Amniotic stem cell (primary cell): ENCODE data around the gene ERF.

Experiments used
- DNase-seq: peaks from one replicate; lab custom pipeline; 2025; lab: John Stamatoyannopoulos, UW

The ERF gene

DNA sequence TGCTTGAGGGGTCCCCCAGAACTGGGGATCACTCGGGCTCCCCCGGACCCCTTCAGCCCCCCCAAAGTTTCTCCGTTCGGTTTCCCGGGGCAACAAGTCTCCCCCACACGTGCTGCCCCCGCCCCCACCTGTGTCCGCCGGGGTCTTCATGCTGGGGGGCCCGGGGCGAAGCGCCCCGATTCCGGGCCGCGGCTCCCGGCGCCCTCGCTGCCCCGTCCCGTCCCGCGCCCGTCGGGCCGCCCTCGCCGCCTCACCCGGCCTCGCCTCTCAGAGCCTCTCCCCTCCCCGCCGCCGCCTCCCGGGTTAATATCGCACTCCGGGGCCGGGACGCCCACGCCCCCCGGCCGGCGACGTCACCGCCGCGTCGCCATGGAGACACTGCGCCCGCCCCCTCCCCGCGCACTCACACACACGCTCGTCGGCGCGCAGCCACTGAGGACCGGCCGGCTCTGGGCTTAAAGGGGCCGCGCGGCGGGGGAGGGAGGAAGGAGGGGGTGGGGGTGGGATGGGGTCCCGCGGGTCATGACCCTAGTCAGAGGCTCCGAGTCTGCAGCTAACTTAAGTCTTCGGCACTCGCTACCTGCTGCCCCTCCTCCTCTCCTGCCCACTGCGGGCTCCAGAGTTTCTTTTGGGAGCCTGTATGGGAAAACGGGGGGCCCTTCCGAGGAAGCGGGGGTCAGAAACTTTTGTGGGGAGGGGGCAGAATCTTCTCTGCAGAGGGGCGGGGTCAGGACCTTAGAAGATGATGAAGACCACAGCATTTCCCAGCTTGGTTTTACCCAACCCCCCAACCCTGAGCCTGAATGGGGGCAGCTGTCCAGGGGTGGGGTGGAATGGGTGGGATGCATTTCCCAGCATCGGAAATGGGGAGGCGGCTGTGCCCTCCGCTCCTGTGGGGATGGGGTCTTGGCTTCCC is at the start of gene ERF:
Gene ERF, minus strand, starts transcription at position 279 of the 916 bp plus-strand sequence. Its CDS starts 129 bp downstream, at position 150.
- DNase-seq, result peak; percentile 77

DNA sequence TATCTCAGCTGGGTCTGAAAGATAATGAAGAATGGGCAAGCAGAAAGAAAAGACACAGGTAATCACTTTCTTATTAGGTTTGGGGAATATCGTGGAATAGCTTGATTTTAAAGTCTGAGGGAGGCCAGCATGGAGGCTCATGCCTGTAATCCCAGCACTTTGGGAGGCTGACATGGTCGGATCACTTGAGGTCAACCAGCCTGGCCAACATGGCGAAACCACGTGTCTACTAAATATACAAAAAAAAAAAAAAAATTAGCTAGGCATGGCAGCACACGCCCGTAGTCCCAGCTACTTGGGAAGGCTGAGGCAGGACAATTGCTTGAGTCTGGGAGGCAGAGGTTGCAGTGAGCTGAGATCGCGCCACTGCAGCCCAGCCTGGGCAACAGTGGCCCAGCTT is 48.9 kb upstream of the ERF start:
- no peak for DNase-seq

DNA sequence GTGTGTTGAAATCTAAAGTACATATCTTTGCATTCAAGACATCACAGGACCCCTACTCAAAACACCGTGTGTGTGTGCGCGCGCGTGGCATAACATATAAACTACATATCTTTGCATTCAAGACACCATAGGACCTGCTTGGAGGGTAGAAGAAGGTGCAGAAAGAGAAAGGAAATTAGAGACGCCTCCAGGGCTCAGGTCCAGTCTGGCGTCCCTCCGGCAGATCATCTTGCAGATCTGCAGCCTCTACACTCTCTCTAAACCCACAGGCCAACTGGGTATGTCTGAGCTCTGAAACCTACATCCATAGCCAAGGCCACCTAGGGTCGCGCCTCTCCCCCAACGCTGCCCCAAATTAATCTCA is 48.2 kb upstream of the ERF start:
- no peak for DNase-seq

DNA sequence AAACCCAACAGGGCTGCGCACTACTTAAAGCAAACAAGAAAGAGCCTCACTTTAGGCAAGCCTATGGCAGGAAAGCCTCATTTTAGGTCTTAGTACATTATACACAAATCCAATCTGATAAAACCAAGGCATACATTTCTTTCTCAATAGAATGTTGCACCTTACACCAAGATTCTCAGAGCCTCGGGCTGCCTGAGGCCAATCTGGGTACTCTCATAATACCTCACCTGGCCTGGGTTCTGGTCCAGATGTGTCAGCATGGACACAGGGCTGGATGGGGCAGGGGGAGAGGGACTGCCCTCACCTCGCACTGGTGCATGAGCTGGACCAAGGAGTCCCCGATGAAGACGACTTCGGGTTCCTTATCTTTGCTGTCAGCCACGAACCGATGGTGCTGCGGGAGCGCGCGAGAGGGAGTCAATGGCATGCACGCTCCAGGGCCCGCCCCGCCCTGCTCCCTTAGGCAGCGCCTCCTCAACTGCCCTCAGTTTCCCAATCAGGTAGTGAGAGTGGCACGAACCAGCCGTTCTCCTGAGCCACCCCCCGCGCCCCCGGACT is 46.8 kb upstream of the ERF start, which contains the start of gene PRR19:
Gene PRR19, plus strand, starts transcription at position 487 of the 558 bp plus-strand sequence. CDS start 7,453 bp downstream, outside the sequence.
- DNase-seq, result no peak

DNA sequence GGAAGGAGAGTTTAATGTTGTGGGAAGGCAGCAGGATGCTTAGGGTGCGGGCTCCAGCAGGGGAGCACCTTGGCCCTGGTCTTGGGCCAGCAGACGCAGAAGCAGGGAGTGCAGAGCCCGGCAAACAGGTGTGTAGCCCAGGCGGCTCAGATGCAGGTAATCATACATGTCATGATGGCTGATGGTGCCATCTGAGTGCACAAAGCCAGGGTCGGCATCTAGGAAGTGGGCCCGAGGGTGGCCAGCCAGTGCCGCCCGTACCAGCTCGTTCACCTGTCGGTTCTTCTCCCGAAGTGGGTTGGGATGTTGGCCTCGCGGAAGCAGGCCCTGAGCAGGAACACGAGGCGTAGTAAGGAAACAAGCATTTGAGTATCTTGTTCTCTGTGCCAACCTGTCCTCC is 42.1 kb upstream of the ERF start:
- DNase-seq, result no peak

DNA sequence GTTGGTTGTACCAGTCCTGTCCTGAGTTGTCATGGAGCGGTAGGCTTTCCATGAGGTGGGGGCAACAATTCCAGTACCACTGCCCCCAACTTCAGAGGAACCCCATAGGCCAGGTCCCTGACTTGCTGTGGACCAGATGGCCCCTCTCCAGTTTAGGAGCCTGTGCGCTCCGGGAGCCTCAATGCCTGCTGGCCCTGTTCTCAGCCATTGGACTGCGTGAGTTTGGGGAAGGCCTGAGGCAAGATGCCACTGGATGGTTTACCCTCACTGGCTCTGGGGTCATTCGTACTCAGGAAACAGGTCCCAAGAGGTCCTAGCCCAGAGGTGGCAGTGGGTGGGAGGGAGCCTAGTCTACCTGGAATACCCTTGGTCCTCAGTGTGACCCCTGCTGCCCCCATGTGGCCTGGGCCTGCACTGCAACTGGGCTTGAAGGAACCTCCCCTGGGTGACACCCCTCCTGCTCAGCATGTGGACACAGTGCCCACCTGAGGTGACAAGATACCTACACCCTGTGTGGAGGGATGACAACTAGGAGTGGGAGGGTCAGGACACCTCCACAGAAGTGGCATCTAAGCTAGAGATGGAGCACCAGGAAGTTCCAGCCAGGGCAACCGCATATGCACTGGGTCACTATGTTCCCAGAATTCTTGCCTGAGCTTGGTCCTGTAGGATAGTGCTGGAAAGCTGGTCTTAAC is 41.0 kb upstream of the ERF start:
- DNase-seq, result no peak

DNA sequence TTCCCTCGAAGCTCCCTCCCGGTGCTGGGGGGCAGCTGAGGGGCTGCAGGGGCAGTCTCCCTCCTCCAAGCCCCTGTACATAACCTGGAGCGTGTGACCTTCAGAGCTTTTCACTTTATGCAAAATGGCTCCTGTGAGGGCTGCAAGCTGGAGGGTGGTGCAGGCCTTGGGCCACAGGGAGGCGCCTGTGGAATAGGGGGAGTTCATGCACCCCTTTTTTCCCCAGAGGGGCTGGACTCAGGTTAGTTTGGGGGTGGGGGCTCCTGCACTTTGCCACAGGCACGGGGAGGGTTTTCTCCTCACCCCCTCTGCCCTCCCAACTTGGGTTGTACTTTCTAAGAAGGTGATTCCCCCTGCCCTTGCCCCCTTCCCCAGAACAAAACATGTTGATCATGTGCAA is 40.4 kb upstream of the ERF start:
- no peak for DNase-seq

DNA sequence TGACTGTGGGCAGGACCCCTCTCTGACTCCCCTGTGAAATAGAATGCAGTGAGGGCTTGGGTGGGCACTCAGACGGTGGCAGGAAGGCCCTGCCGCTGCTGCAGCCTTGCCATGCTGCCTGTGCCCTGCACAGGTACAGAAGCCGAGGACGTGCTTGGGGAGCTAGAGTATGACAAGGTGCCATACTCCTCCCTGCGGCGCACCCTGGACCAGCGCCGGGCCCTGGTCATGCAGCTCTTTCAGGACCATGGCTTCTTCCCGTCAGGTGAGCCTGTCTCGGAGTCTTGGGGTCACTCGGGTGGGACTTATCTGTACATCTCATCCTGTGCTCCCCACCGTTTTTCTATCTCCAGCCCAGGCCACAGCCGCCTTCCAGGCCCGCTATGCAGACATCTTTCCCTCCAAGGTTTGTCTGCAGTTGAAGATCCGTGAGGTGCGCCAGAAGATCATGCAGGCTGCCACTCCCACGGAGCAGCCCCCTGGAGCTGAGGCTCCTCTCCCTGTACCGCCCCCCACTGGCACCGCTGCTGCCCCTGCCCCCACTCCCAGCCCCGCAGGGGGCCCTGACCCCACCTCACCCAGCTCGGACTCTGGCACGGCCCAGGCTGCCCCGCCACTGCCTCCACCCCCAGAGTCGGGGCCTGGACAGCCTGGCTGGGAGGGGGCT is 39.7 kb upstream of the ERF start:
- DNase-seq, result no peak

DNA sequence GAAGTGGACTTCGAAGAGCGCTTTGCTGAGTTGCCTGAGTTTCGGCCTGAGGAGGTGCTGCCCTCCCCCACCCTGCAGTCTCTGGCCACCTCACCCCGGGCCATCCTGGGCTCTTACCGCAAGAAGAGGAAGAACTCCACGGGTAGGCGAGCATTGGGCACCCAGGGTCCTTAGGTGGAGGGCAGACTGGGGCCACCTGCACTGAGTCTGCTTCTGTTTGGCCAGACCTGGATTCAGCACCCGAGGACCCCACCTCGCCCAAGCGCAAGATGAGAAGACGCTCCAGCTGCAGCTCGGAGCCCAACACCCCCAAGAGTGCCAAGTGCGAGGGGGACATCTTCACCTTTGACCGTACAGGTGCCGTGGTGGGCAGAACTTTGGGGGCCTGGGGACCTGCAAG is 39.0 kb upstream of the ERF start:
- no peak for DNase-seq

DNA sequence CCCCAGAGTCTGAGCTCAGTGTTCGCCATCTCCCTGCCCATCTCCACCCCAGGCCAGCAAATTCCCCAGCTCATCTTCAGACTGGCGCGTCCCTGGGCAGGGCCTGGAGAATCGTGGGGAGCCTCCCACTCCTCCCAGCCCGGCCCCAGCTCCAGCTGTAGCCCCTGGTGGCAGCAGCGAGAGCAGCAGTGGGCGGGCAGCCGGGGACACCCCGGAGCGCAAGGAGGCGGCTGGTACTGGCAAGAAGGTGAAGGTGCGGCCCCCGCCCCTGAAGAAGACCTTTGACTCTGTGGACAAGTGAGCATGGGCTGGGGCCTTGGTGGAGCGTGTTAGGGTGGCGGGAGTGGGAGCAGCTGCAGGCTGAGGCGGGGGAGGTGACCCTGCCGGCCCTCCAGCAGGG is 38.6 kb upstream of the ERF start:
- no peak for DNase-seq

DNA sequence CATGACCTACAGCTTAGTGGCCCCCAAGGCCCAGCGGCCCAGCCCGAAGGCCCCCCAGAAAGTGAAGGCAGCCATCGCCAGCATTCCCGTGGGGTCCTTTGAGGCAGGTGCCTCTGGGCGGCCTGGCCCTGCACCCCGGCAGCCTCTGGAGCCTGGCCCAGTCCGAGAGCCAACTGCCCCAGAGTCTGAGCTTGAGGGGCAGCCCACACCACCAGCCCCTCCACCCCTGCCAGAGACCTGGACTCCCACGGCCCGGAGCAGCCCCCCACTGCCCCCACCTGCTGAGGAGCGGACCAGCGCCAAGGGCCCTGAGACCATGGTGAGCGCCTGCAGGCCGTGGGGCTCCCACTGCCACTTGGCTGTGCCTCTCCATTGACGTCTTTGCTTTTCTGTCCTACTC is 38.0 kb upstream of the ERF start:
- no peak for DNase-seq

DNA sequence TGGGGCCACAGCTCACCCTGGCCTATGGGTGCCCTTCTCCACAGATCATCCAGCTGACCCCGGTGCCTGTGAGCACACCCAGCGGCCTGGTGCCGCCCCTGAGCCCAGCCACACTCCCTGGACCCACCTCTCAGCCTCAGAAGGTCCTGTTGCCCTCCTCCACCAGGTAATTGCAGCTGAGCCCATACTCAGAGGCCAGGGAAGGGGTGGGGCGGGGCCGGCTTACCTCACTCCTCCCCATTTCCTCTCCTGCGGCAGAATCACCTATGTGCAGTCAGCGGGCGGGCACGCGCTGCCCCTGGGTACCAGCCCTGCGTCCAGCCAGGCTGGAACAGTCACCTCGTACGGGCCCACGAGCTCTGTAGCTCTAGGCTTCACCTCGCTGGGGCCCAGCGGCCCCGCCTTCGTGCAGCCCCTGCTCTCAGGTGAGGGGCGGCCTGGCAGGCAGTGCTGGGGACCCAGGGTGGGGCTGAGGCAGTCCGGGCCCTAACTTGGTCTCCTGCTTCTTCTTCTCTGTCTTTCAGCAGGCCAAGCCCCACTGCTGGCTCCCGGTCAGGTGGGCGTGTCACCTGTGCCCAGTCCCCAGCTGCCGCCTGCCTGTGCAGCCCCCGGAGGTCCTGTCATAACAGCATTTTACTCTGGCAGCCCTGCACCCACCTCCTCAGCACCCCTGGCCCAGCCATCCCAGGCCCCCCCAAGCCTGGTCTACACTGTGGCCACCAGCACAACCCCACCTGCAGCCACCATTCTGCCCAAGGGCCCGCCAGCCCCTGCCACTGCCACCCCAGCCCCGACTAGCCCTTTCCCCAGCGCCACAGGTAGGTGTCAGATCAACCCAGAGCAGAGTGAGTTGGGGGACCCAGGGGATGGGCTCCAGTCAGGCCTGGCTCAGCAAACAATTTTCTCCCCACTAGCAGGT is 37.4 kb upstream of the ERF start:
- DNase-seq, result no peak

DNA sequence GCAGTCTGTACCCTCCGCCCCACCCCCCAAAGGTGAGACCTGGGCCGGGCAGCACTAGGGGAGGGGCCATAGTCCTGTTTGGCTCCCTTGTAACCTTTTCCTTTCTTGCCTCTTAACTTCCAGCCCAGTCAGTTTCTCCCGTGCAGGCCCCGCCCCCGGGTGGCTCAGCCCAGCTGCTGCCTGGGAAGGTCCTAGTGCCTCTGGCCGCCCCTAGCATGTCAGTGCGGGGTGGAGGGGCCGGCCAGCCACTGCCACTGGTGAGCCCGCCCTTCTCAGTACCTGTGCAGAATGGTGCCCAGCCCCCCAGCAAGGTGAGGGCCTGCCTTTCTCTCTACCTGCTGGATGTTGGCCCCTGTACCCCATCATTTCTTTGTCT is 36.5 kb upstream of the ERF start:
- no peak for DNase-seq

DNA sequence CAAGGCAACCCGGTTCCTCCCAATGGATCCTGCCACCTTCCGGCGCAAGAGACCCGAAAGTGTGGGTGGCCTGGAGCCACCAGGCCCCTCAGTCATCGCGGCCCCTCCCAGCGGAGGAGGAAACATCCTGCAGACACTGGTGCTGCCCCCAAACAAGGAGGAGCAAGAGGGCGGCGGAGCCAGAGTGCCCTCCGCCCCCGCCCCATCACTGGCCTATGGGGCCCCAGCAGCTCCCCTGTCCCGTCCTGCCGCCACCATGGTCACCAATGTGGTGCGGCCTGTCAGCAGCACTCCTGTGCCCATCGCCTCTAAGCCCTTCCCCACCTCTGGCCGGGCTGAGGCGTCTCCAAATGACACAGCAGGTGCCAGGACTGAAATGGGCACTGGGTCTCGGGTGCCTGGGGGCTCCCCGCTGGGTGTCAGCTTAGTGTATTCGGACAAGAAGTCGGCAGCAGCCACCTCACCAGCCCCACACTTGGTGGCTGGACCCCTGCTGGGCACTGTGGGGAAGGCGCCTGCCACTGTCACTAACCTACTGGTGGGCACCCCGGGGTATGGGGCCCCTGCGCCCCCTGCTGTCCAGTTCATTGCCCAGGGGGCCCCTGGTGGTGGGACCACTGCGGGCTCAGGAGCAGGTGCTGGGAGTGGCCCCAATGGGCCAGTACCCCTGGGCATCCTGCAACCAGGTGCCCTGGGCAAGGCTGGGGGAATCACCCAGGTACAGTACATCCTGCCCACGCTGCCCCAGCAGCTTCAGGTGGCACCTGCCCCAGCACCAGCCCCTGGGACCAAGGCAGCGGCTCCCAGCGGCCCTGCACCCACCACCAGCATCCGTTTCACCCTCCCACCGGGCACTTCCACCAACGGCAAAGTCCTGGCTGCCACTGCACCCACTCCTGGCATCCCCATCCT is 35.9 kb upstream of the ERF start:
- DNase-seq, result no peak

DNA sequence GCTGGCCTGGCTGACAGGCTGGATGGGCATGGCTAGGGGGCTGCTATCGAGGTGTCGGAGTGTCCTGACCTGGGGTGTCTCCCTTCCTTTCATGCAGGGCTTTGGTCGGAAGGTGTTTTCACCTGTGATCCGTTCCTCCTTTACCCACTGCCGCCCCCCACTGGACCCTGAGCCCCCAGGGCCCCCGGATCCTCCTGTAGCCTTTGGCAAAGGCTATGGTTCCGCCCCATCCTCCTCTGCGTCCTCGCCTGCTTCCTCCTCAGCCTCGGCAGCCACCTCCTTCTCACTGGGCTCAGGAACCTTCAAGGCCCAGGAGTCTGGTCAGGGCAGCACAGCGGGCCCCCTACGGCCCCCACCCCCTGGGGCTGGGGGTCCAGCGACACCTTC is 35.2 kb upstream of the ERF start:
- no peak for DNase-seq

DNA sequence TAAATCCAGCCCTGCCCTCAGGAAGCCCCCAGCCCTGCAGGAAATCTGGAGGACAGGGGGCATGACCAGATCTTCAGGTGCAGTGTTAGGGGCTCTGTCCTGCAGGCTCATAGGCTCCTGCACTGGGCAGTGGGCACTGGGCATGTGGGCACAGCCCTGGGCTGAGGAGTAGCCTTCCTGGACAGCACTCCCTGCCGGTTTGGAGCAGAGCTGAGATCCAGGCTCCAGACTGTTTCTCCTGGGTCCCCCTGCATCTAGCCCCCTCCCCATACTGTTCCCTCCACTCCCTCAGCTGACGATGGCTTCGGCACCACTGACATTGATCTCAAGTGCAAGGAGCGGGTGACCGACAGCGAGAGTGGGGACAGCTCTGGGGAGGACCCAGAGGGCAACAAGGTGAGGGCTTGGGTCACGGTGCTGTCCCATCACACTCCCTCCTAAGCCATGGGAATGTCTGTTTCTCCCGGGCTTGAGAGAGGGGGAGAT is 34.7 kb upstream of the ERF start:
- DNase-seq, result no peak

DNA sequence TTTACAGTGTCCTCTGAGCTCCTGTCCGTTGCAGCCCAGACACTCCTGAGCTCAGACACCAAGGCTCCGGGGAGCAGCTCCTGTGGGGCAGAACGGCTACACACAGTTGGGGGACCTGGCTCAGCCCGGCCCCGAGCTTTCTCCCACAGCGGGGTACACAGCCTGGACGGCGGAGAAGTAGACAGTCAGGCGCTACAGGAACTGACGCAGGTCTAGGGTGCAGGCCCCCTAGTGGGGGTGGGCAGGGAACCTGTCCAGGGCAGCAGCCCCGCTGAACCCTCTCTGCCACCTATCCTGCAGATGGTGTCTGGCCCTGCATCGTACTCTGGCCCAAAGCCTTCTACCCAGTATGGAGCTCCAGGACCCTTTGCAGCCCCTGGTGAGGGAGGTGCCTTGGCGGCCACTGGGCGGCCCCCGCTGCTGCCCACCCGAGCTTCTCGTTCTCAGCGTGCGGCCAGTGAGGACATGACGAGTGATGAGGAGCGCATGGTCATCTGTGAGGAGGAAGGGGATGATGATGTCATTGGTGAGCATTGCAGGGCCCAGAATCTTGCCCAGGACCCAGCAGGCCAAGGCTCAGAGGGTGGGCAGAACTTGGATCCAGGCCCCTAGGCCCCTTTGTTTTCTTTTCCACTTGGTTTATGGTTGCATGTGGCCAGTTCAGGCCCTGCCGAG is 34.1 kb upstream of the ERF start:
- DNase-seq, result no peak

DNA sequence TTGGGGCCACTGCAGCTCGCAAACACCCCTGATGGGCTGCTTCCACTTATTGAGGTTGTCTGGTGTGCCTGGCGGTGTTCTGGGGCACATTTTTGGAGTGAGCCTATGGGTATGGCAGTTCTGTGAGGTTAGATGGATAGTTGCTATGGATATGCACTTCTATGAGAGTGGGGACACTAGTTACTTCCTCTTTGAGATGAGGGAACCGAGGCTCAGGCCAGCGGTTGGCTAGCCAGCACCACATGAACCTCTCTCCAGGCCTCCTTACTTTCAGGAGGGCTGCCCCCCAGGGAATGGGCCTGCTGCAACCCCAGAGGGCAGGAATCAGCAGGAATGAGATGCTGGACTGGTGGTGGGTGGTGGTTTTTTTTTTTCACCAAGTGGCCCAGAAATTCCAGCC is 33.5 kb upstream of the ERF start:
- no peak for DNase-seq

DNA sequence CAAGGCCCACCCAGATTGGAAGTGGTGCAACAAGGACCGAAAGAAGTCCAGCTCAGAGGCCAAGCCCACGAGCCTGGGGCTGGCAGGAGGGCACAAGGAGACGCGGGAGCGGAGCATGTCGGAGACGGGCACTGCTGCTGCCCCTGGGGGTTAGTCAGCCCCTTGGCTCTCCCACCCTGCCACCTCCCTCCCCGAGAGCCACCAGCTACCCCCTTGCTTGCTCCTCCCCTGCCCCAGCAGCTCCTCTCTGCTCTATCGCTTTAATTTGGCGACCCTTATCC is 32.8 kb upstream of the ERF start:
- no peak for DNase-seq
